IPS-NIHi7 (cell line): Measurements from ENCODE around the gene MAP3K3.

Experiments
- DNase-seq: peaks from one replicate; pipeline ENCODE4 v3.0.0; 2012; ENCODE audit warnings: mixed read lengths; ENCODE audit errors: extremely low spot score

MAP3K3 gene

GRCh38 chr17:63652106-63652505 lies 29.9 kb downstream of the MAP3K3 start:
- no peak for DNase-seq

DNA sequence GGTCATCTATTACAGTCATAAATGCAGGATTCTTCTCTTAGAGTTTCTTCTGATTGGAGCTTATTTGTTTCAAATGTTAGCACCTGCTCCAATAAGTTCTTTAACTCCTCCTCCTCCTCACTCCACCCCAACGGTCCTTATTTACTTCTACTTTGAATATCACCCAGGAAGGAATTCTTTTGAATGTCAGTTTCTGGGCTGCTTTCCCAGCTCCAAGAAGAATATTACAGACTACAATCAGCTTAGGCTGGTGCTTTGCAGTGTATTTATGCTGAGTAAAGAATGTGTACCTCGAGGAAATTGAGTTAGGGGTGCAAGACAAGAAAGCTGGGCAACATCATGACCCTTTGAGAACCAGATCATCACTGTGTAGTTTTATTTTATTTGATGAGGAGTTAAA lies 30.8 kb downstream of the MAP3K3 start:
- no peak for DNase-seq

DNA sequence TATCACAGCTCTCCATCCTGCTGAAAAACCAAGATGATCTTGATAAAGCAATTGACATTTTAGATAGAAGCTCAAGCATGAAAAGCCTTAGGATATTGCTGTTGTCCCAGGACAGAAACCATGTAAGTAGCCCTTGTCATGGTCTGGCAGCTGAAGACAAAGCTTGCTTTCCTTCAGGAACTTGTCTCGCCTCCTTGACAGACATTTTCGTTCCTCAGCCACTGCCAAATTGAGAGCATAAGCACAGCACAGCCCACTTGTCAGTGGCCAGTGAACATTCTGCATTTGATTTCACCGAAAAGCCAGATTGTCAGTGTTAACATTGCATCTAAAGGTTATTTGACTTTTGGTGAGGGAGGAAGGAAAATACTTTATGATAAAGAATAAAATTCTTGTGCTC lies 35.6 kb downstream of the MAP3K3 start:
- no peak for DNase-seq

- DNase-seq: no peak
Measured at GRCh38 chr17:63658366-63658765, 36.1 kb downstream of the MAP3K3 start.

DNA sequence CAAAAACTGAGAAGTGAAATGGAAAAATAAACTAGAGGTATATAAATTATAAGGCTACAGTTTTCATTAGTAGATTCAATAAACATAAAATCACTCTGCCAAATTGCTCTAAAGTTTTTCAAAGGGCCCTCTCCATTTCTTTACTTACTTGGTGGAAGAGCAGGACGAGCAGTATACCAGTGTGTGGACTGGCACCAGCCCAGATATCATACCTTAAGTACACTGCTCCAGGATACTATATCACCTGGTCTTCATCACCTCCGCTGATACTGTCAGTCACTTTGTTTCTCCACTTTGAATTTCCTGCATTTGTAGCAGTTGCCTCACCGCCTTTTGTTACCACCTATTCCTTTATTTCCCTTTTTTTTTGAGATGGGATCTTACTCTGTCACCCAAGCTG lies 37.6 kb downstream of the MAP3K3 start:
- no peak for DNase-seq

DNA sequence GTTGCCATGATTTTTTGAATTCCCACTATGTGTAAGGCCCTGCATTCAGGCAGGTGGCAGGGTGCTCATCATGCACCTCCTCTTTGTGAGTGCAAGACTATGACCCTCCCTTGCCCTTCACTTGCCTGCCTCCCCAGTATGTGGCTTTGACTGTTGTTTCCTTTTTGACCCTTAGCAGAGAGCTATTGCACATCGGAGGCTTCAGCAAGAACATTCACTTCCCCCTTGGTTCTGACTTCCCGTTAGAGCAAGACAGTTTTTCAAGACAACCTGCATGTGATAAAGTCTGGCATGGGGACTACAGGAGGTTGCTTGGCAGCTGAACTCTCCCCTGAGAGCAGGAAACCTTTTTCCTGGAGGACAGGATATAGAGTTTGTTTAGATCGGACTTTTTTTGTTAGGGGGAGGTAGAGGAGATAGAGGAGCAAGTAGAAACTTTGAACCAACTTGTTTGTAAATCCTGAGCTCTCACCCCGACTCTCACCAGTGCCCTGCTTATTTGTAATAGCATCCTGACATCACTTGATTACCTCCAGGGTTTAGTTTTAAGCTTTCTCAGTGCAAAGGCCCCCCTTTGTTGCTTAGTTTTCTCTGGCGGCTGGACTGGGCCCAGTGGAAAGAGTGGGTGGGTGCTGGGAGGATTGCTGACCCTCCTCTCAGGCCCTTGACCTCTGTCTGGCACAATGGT lies 43.5 kb downstream of the MAP3K3 start:
- no peak for DNase-seq

DNA sequence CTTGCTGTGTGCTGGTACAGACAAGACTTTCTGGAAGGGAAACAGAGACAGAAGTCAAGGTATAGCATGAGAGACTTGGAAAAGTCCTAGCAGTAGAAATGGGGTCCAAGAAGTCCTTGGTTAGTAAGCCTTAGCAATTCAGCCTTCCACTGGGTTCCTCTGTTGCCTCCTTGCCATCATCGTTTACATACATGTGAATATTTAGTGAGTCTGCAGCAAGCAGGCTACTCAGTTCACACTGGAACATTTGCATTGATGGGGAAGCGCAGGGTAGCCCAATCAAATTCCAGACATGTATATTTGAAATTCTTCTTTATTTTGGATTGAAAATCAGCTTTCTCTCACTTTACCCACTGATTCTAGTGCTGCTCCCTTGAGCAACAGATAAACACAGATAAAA lies 50.6 kb downstream of the MAP3K3 start:
- DNase-seq: no peak

- DNase-seq: peak; percentile 35
Measured at GRCh38 chr17:63675231-63675606, 53.0 kb downstream of the MAP3K3 start.

GRCh38 chr17:63675607-63676546 lies 53.7 kb downstream of the MAP3K3 start:
- no peak for DNase-seq

DNA sequence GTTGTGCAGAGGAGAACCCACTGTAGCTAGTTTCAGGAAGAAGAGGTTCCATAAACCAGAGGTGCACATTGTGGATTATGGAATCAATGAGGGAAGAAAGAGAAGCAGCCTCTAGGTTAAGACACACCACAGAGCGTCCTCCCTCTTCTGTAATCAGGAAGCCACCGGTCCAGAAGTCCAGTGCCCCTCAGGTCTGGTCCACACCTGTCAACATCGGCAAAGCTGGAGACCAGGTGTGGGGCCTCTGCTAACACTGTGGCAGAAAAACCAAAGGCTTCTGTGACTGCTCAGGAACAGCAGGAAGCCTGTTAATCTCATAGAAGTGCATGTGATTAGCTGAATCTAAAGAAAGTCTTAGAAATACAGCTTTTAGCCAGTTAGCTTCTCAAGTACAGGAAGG lies 54.4 kb downstream of the MAP3K3 start:
- no peak for DNase-seq

GRCh38 chr17:63679214-63679613 lies 57.0 kb downstream of the MAP3K3 start:
- peak; percentile 66 for DNase-seq

GRCh38 chr17:63680700-63681099 lies 58.5 kb downstream of the MAP3K3 start:
- no peak for DNase-seq

- DNase-seq: no peak
Measured at GRCh38 chr17:63681530-63681929, 59.3 kb downstream of the MAP3K3 start.

DNA sequence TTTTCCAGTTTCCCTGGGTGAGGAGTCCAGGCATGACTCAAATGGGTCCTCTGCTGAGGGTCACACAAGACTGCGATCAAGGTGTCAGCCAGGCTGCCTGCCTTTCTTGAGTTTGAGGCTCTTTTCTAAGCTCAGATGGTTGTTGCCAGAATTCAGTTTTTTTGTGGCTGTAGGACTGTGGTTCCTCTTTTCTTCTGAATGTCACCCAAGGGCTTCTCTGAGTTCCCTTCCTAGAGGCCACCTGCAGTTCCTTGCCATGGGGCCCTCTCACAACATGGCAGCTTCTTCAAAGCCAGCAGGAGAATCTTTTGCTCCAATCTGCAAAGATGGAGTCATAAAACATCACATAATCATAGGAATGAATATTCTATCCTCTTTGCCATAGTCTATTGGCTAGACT lies 60.2 kb downstream of the MAP3K3 start:
- no peak for DNase-seq

GRCh38 chr17:63682981-63683380 lies 60.8 kb downstream of the MAP3K3 start:
- DNase-seq: no peak

DNA sequence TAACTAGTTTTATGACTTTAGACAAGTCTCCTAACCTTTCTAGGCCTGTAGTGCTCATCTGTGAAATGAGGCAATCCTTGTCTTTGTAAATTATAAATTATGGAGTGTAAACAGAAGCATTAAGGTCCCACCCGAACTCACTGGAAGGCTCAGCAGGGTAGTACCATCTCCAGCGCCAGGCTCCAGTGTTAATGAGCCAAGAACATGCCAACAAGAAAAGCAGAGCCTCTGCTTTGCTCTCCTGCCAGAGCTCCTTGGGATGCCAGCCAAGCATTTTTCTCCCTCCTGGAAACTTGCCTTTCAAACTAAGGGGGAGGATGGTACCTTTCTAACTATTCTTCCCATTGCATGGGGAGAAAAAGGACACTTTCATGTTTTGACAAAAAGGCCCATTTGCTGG lies 62.8 kb downstream of the MAP3K3 start:
- no peak for DNase-seq

DNA sequence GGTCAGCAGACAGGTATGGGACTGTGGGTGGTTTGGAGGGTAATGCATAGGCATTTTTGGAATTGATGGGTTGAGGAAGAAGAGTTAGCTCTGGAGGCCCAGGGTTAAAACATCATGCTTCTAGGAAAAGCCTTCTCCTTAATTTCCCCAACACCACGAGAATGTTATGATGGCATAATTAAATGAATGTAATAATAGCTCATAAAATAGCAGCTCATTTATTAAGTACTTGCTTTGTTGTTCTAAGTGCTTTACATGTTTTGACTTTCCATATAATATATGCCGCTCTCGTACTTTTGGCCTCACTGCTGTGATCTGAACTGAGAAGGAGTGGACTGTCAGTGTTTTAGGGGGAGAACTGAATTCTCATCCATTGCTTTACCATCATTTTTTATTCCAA lies 63.4 kb downstream of the MAP3K3 start:
- DNase-seq: no peak

DNA sequence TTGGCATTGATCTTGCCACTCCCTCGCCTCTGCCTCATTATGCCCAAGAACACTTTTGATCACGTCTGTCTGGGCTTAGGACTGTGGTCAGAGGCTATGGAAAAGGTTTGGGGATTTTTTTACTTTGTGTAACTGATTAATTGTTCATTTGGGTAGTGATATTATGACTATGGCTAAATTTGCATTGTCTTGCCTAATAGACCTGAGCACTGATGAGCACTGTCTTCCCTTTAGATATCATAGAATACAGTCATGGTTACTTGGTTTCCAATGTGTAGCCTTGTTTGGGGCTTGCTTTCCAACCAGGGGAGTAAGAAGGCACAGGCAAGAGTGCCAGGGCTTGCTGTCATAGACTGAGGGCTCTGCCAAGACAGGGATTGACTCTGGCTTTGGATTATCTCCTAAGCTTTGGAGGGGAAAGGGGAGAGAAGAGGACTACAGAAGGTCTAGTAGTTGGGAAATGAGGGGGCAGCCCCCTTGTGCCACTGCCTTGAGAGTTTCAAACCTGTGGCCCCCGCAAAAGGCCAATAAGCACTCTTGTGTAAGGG lies 64.0 kb downstream of the MAP3K3 start:
- DNase-seq: no peak

- DNase-seq: no peak
Measured at GRCh38 chr17:63688396-63689020, 66.3 kb downstream of the MAP3K3 start.

DNA sequence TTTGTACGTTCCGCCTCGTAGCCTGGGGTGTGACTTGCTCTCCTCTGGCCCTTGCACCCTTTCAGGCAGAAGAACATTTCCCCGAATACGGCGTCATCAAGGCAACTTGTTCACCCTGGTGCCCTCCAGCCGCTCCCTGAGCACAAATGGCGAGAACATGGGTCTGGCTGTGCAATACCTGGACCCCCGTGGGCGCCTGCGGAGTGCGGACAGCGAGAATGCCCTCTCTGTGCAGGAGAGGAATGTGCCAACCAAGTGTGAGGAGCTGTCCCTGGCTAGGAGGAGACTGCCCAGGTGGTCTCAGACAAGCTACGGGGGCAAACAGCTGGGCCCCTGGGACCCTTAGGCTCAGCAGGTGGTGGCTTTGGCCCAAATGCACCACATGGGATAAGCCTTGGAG lies 67.3 kb downstream of the MAP3K3 start:
- no peak for DNase-seq

DNA sequence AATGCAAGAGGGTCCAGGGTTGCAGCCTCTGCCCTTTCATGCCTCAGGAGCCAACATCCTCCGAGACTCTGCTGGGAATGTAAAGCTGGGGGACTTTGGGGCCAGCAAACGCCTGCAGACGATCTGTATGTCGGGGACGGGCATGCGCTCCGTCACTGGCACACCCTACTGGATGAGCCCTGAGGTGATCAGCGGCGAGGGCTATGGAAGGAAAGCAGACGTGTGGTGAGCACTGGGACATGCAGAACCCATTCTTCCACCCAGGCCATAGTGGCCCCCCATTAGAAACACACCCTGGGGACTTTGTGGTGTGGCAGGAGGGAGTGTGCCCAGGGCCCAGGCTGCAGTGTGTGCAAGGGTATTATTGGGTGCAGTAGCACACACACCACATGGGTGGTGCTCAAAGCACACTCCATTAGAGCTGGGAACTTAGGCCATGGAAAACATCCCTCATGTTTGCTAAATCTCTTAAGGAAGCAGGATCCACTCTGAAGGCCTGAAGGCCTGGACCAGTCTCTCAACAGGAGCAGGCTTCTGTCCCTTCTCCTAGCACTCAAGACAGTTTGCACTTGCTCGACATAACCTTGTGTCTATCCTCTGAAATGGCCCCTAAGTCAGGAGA lies 70.1 kb downstream of the MAP3K3 start:
- no peak for DNase-seq
